Psoas muscle (tissue), 8 donors: ENCODE data around the gene RPS27. TPM values are rescaled to one million over a fixed set of nuclear protein-coding genes. Genes with fewer than 3 reads are reported as not detected.
"Not testable (repeated sequence)": the region's sequence is repeated elsewhere in the genome, so short reads cannot be mapped to it uniquely, and the experiment has no call there.

Source experiments
- ATAC-seq, 4 donors: fragments of 200-7000 bp; cut with Tn5 transposase; one replicate each; pipeline ENCODE4 v1.9.1; 2020; ENCODE audit warnings: moderate library complexity in 3 of 4, mild to moderate bottlenecking in 2 of 4
- DNase-seq, 2 donors: peaks; one replicate each; pipeline ENCODE4 v3.0.0-alpha.2; 2020
- H3K27ac ChIP-seq: fragments of 200-600 bp; one replicate; pipeline ENCODE4 v1.8.0; 2022
- H3K27me3 ChIP-seq, 3 donors: fragments of 200-600 bp in 1 of 3; one replicate each; pipeline versions ENCODE4 v1.6.1 to v1.8.0; 2013 to 2022; ENCODE audit warnings: low read length in 2 of 3, mild to moderate bottlenecking in 2 of 3, moderate library complexity in 1 of 3; ENCODE audit not compliant: insufficient read depth in 3 of 3
- H3K36me3 ChIP-seq, 2 donors: fragments of 200-600 bp in 1 of 2; one replicate each; pipeline versions ENCODE4 v1.6.1 to v1.8.0; 2013 to 2022; ENCODE audit warnings: low read depth in 1 of 2, mild to moderate bottlenecking in 1 of 2, moderate library complexity in 1 of 2; ENCODE audit not compliant: insufficient read depth in 1 of 2
- H3K4me1 ChIP-seq: fragments of 200-600 bp; one replicate; pipeline ENCODE4 v1.8.0; 2022
- H3K4me3 ChIP-seq: fragments of 200-600 bp; one replicate; pipeline ENCODE4 v1.8.0; 2022; ENCODE audit warnings: mild to moderate bottlenecking
- H3K9me3 ChIP-seq: fragments of 200-600 bp; one replicate; pipeline ENCODE4 v1.8.0; 2022
- CTCF ChIP-seq: fragments of 200-600 bp; IDR thresholded peaks from one replicate; pipeline ENCODE4 v1.8.0; 2022; ENCODE audit warnings: antibody characterized with exemption
- WGBS, 3 donors: extraction: QIAGEN DNeasy Blood & Tissue Kit; methylation state at CpG; one replicate each; pipeline versions ENCODE4 v1.1.6 to v1.1.7; 2013; 5-methylcytosine and 5-hydroxymethylcytosine counted together
- intact Hi-C, 2 donors: fragments of 100-400 bp; cut with DNase I; formaldehyde crosslinking; loops; one replicate each; pipeline versions ENCODE4 v1.11.0 to v1.14.2; 2022
- polyA plus RNA-seq, 3 donors: library from polyadenylated mRNA; stranded (reverse); fragments of 200-250 nt; gene quantifications; one replicate each; pipeline ENCODE4 v1.2.3, GENCODE V29; 2013
- total RNA-seq, 4 donors: library from RNA; stranded (reverse); fragmentation: NEBNext Ultra II Directional in 2 of 4; extraction: Animal tissue kit (Norgen Biotek cat#: 25700) in 2 of 4; gene quantifications; one replicate each; pipeline versions ENCODE4 v1.2.1 to v1.2.4, GENCODE V29; 2021 to 2023
- donor health status: healthy with polysubstance abuse.
- donor health status: DM: no; HTN: no; CAD: no; lungs with moderate emphysema.
- donor health status: Bipolar disorder and iron deficiency.
- donor health status: healthy.
- donor health status: DM: yes; HTN: yes; CAD: no.
- donor health status: DM: no; HTN: no; CAD: no.
- donor health status: DM: no; HTN: no; CAD: no.
- donor health status: DM: yes; HTN: yes; CAD: no.

The RPS27 gene
- total and polyA plus RNA-seq, 7 donors = 653 to 8,046 (median 1,325) TPM

- DNase-seq (no peak), ATAC-seq (no peak)
- 71 to 84% (median 80%) methylated on average over 1 of the region's 1 CpG for WGBS, 3 donors
- Histone ChIP-seq H3K27me3 (no peaks in the 10 kb centered on the region), H3K9me3 (no peaks in the 10 kb centered on the region), H3K4me3 (no peak overlapping the region), H3K36me3 (no peaks in the 10 kb centered on the region), H3K27ac (no peak overlapping the region), H3K4me1 (no peaks in the 10 kb centered on the region)
- no peak for TF ChIP-seq CTCF
- intact Hi-C loops = loop anchor here in 1 of 2 donors (10.0 kb wide), 1 partner anchor 95 kb away; no protein-coding TSS in a partner anchor
These were observed 29.4 kb downstream of the RPS27 start for GRCh38 chr1:154019940-154020339.

GRCh38 chr1:154033697-154034096 lies 43.1 kb downstream of the RPS27 start:
- H3K4me3 ChIP-seq, H3K27ac ChIP-seq, H3K27me3 ChIP-seq, H3K36me3 ChIP-seq, DNase-seq, intact Hi-C loops, H3K4me1 ChIP-seq, ATAC-seq: not testable (repeated sequence)
- peaks cover 11% of the 10 kb centered on the region for H3K9me3 ChIP-seq
- 97 to 100% (median 97%) methylated on average over 1 of the region's 1 CpG for WGBS, 3 donors

Other genes with a start within 250 kb of the RPS27 start
- 1 to 10 TPM; 3.5 to 7.5 (median 5.8) TPM for gene SLC27A3, start 215.4 kb upstream of the RPS27 start, total RNA-seq
- 10 to 100 TPM in 1 of 3 donors, 1 to 10 TPM in 2; 4.6 to 15.6 (median 5.2) TPM for gene SLC27A3, start 215.4 kb upstream of the RPS27 start, polyA plus RNA-seq
- gene GATAD2B, start 67.8 kb upstream of the RPS27 start, total RNA-seq = 10 to 100 TPM; 34.8 to 53.1 (median 43.1) TPM
- gene GATAD2B, start 67.8 kb upstream of the RPS27 start, polyA plus RNA-seq = 1 to 10 TPM; 3.4 to 9.4 (median 5.7) TPM
- 10 to 100 TPM; 47.1 to 75.4 (median 50.3) TPM for gene DENND4B, start 44.0 kb upstream of the RPS27 start, total RNA-seq
- gene DENND4B, start 44.0 kb upstream of the RPS27 start, polyA plus RNA-seq = 10 to 100 TPM; 23.1 to 40.4 (median 23.5) TPM
- gene CRTC2, start 32.1 kb upstream of the RPS27 start, total RNA-seq = 10 to 100 TPM; 17.0 to 39.0 (median 27.6) TPM
- 10 to 100 TPM; 31.3 to 54.6 (median 31.3) TPM for gene CRTC2, start 32.1 kb upstream of the RPS27 start, polyA plus RNA-seq
- 10 to 100 TPM; 21.9 to 58.2 (median 38.0) TPM for gene SLC39A1, start 27.2 kb upstream of the RPS27 start, total RNA-seq
- gene SLC39A1, start 27.2 kb upstream of the RPS27 start, polyA plus RNA-seq = 10 to 100 TPM; 46.7 to 85.3 (median 65.9) TPM
- gene CREB3L4, start 22.9 kb upstream of the RPS27 start, total RNA-seq = 1 to 10 TPM; 3.7 to 5.6 (median 5.0) TPM
- gene CREB3L4, start 22.9 kb upstream of the RPS27 start, polyA plus RNA-seq = 10 to 100 TPM in 1 of 3 donors, 1 to 10 TPM in 2; 4.3 to 12.6 (median 6.3) TPM
- gene JTB, start 13.1 kb upstream of the RPS27 start, total RNA-seq = 100 to 1,000 TPM in 2 of 4 donors, 10 to 100 TPM in 2; 87.6 to 118 (median 95.0) TPM
- gene JTB, start 13.1 kb upstream of the RPS27 start, polyA plus RNA-seq = 100 to 1,000 TPM; 147 to 266 (median 172) TPM
- gene RAB13, start 4.4 kb upstream of the RPS27 start, total RNA-seq = 10 to 100 TPM; 31.0 to 67.0 (median 44.1) TPM
- gene RAB13, start 4.4 kb upstream of the RPS27 start, polyA plus RNA-seq = 10 to 100 TPM; 30.3 to 40.8 (median 38.5) TPM
- gene NUP210L, start 164.3 kb downstream of the RPS27 start, total RNA-seq = 1 to 10 TPM in 1 of 4 donors, under 1 TPM in 3; 0.05 to 3.0 (median 0.26) TPM
- gene NUP210L, start 164.3 kb downstream of the RPS27 start, polyA plus RNA-seq = under 1 TPM in 1 of 3 donors, not detected in 2; 0.01 TPM
- gene TPM3, start 201.3 kb downstream of the RPS27 start, total RNA-seq = 1,000 to 10,000 TPM; 2,192 to 3,898 (median 3,031) TPM
- 1,000 to 10,000 TPM; 1,778 to 2,728 (median 2,516) TPM for gene TPM3, start 201.3 kb downstream of the RPS27 start, polyA plus RNA-seq
- gene CFAP141, start 215.6 kb downstream of the RPS27 start, total RNA-seq = not detected
- gene CFAP141, start 215.6 kb downstream of the RPS27 start, polyA plus RNA-seq = not detected
- gene UBAP2L, start 230.2 kb downstream of the RPS27 start, total RNA-seq = 100 to 1,000 TPM in 1 of 4 donors, 10 to 100 TPM in 3; 83.9 to 121 (median 87.5) TPM
- gene UBAP2L, start 230.2 kb downstream of the RPS27 start, polyA plus RNA-seq = 10 to 100 TPM; 45.8 to 92.0 (median 81.9) TPM